Measurements from ENCODE around the gene NUDT6.
A peak's percentile ranks its signal among the peaks of the same experiment; 100 is the strongest.

GRCh38 chr4:122930862-122931261 is 8.5 kb upstream of the NUDT6 start:
- TF ChIP-seq POLR2A (IDR thresholded peaks at IDR 0.05) (no peak), CTCF (IDR thresholded peaks at IDR 0.05) (peak; percentile 24 to 67 (median 41))
